ENCODE results near the gene HOXC10. TPM values are rescaled to one million over a fixed set of nuclear protein-coding genes. Genes with fewer than 3 reads are reported as not detected.
A peak's percentile ranks its signal among the peaks of the same experiment; 100 is the strongest.

The HOXC10 gene
- total RNA-seq, 1 experiment from 2014 or later, result 3.8 TPM

DNA sequence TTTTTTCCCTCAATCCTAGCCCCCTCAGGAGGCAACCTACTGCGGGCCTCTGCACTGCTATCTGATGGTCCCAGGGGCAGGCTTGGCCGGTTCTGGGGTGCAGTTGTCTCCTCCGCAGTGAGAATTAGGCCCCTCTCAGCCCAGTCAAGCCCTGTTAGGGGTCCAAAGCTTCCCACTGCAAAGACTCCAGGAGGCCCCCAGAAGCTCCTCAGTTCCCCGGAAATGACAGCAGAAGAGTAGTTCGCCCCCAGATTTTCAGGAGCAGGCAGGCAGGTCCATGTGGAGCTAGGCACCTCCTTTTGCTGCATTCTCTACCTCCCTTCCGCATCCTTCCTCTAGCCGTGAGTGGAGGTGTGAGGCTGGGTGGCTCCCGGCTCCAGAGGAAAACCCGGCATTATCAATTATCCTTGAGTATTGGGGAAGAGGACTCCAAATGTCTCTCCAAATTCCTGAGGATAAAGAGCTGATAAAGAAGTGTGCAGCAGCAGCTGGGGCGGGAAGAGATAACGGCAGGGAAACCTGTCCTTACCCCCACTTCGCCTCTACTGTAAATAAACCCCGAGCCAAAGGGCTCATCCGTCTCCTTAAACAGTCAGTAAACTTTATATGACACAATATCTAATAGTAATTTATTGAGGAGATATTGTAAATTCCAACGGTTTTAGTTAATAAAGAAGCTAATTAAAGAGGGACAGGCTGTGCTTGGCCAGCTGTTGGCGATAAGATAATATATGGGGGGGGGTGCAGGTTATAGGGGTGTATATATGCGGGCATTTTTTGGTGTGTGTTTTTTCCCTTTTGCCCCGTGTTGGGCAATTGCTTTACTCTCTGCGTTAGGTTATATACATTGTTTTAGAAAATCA, 30.9 kb upstream of the HOXC10 start (continued):
- no peak for TF ChIP-seq EGR1 (IDR thresholded peaks at IDR 0.05; ENCODE audit: low read depth)

DNA sequence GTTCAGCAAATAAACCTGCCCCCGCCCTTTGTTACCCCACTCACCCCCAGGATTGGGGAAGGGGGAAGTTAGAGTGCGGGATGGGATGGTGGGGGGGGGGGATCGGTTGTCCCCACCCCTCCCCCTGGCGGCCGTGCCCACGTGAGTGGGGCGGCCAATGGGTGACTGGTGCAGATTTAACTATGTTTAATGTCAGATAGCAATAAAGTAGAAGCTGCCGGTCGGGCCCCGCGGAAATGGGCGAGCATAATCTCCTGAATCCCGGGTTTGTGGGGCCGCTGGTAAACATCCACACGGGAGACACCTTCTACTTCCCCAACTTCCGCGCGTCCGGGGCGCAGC, 30.3 kb upstream of the HOXC10 start, which contains the start of gene HOXC12:
TSS of gene HOXC12 (plus strand) at position 210 of the 342 bp plus-strand sequence. CDS start at position 237, 27 bp downstream.
- ChIA-PET RAD21 (ENCODE audit: low non-redundant PET in 1 of 2, low total read pairs in 2 of 2, uncharacterized antibody in 2 of 2, unreplicated experiment in 2 of 2) (no interaction called here), CTCF (interaction anchor here (0.8 kb wide), 1 partner anchor 30 kb away, joined by 3 read pairs; the partner anchor contains the start of gene HOXC10), POLR2A (no interaction called here)
- ATAC-seq (no peak), DNase-seq (ENCODE audit: low read depth, low spot score) (no peak)
- TF ChIP-seq EZH2 (IDR thresholded peaks at IDR 0.05), result no peak
- no peak for TF ChIP-seq CEBPB (IDR thresholded peaks at IDR 0.05; ENCODE audit: low read depth)
- TF ChIP-seq ELF1 (IDR thresholded peaks at IDR 0.05; ENCODE audit: borderline replicate concordance, low read depth), result no peak
- TF ChIP-seq ZFX (IDR thresholded peaks at IDR 0.05), result no peak
- no peak for TF ChIP-seq POLR2A (IDR thresholded peaks at IDR 0.05; ENCODE audit: borderline replicate concordance, extremely low read depth, insufficient read depth, insufficient read length)
- TF ChIP-seq RAD21 (IDR thresholded peaks at IDR 0.05; ENCODE audit: low read depth), result no peak
- TF ChIP-seq, protein P1, sequence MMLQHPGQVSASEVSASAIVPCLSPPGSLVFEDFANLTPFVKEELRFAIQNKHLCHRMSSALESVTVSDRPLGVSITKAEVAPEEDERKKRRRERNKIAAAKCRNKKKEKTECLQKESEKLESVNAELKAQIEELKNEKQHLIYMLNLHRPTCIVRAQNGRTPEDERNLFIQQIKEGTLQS (IDR thresholded peaks at IDR 0.05), result no peak
- no peak for TF ChIP-seq SP1 (IDR thresholded peaks at IDR 0.05; ENCODE audit: low read depth)
- TF ChIP-seq TCF7L2 (IDR thresholded peaks at IDR 0.05; ENCODE audit: borderline replicate concordance, extremely low read depth, insufficient read depth, insufficient read length), result no peak
- no peaks in the 10 kb centered on the region for H3K36me3 ChIP-seq (ENCODE audit: control insufficient read depth in 1 of 2, insufficient read depth in 2 of 2, low read length in 2 of 2)
- no peak within 1 kb of the TSS for H3K4me3 ChIP-seq (replicated peaks in 1 of 2; ENCODE audit: low read depth in 1 of 2, low read length in 2 of 2)
- BruUV-seq (replicated peaks), result no TSS peak
- H3K4me2 ChIP-seq (ENCODE audit: low read length), result peak within 1 kb of the TSS; percentile 82
- no peaks in the 10 kb centered on the region for H3K79me2 ChIP-seq (ENCODE audit: insufficient read depth, low read length)
- no peak within 1 kb of the TSS; the same call in 1 of the 2 replicates for H3K27ac ChIP-seq (ENCODE audit: low read depth, low read length)
- no peaks in the 10 kb centered on the region for H3K27me3 ChIP-seq (ENCODE audit: insufficient read depth, low read length)
- no peak within 1 kb of the TSS for H3K9ac ChIP-seq (ENCODE audit: low read length)
- no peaks in the 10 kb centered on the region for H4K20me1 ChIP-seq (ENCODE audit: insufficient read depth)
- no peaks in the 10 kb centered on the region for H3K9me2 ChIP-seq (ENCODE audit: insufficient read depth)
- H2AFZ ChIP-seq (ENCODE audit: low read depth, low read length, poor library complexity, severe bottlenecking), result no peak within 1 kb of the TSS
- peaks cover 12 to 15% of the 10 kb centered on the region in 2 experiments for H3K4me1 ChIP-seq (ENCODE audit: control insufficient read depth in 1 of 2, insufficient read depth in 2 of 2, low read length in 2 of 2)
- no peaks in the 10 kb centered on the region for H3K9me3 ChIP-seq (ENCODE audit: control insufficient read depth in 1 of 2, insufficient read depth in 1 of 2, low read depth in 1 of 2, low read length in 2 of 2)
- intact Hi-C loops (cut with micrococcal nuclease), result no loop called here
